K562 (cell line): ENCODE measurements around the gene UBE2M. TPM values are rescaled to one million over a fixed set of nuclear protein-coding genes. Genes with fewer than 3 reads are reported as not detected.

Experiments used
- ARID1B ChIP-seq: fragments of 450-650 bp; IDR thresholded peaks from 2 replicates; pipeline ENCODE4 v1.6.1; 2016; ENCODE audit warnings: antibody characterized with exemption, mild to moderate bottlenecking, inconsistent platforms
- CBFB ChIP-seq: sonication (generic); formaldehyde crosslinking; IDR thresholded peaks from 2 replicates; pipeline ENCODE4 v1.4.0; 2020; ENCODE audit warnings: mild to moderate bottlenecking, missing genetic modification reagents
- CBX1 ChIP-seq: sonication (generic); IDR thresholded peaks from 2 replicates; pipeline ENCODE4 v1.6.1; 2016; ENCODE audit warnings: antibody characterized with exemption, low read depth, mild to moderate bottlenecking
- L3MBTL2 ChIP-seq: fragments of 450-650 bp; IDR thresholded peaks from 2 replicates; pipeline ENCODE4 v1.6.1; 2016; ENCODE audit warnings: mild to moderate bottlenecking, moderate library complexity
- MGA ChIP-seq: fragments of 450-650 bp; IDR thresholded peaks from 2 replicates; pipeline ENCODE4 v1.6.1; 2016; ENCODE audit warnings: mild to moderate bottlenecking, moderate library complexity
- NR3C1 ChIP-seq: sonication (generic); formaldehyde crosslinking; IDR thresholded peaks from 2 replicates; pipeline ENCODE4 v1.8.1; 2022; ENCODE audit warnings: missing genetic modification reagents
- POLR3A ChIP-seq: IDR thresholded peaks from 2 replicates; pipeline ENCODE4 v1.6.1; 2011; ENCODE audit warnings: borderline replicate concordance, mild to moderate bottlenecking, moderate library complexity; ENCODE audit not compliant: insufficient read length, insufficient read depth; ENCODE audit errors: extremely low read depth
- SUPT5H ChIP-seq: fragments of 450-650 bp; IDR thresholded peaks from 2 replicates; pipeline ENCODE4 v1.6.1; 2016
- TAL1 ChIP-seq: fragments of 450-650 bp; IDR thresholded peaks from 2 replicates; pipeline ENCODE4 v1.6.1; 2016; ENCODE audit warnings: mild to moderate bottlenecking
- TBP ChIP-seq: optimal IDR thresholded peaks from 2 replicates; pipeline ENCODE3; 2011; ENCODE audit warnings: low read depth, low read length, improper control_type of control experiment
- TFAM ChIP-seq: fragments of 250-450 bp; sonication (Bioruptor Pico); conservative IDR thresholded peaks from 2 replicates; pipeline ENCODE4 v1.5.0; 2021; ENCODE audit warnings: mild to moderate bottlenecking, moderate library complexity
- USF2 ChIP-seq: sonication (generic); formaldehyde crosslinking; IDR thresholded peaks from 2 replicates; pipeline ENCODE4 v1.5.0; 2020; ENCODE audit warnings: missing genetic modification reagents
- ZBTB11 ChIP-seq, 3 experiments: fragments of 200-800 bp in 1 of 3; fragments of 250-450 bp in 1 of 3; fragments of 450-650 bp in 1 of 3; sonication (Bioruptor Pico) in 1 of 3; sonication (Bioruptor generic) in 1 of 3; formaldehyde crosslinking in 1 of 3; IDR thresholded peaks; 2 replicates each; pipeline versions ENCODE4 v1.6.1 to v1.8.0; 2016 to 2022; ENCODE audit warnings: mild to moderate bottlenecking in 2 of 3, missing genetic modification characterization in 2 of 3, missing compliant biosample characterization in 1 of 3, moderate library complexity in 1 of 3
- ZNF561 ChIP-seq: fragments of 450-650 bp; formaldehyde crosslinking; conservative IDR thresholded peaks from 2 replicates; pipeline ENCODE4 v1.4.0; 2020; ENCODE audit warnings: mild to moderate bottlenecking, moderate library complexity
- polyA plus RNA-seq, 8 experiments: library from polyadenylated mRNA; depleted of rRNA in 4 of 8; stranded (reverse) in 5 of 8; unstranded in 3 of 8; fragments of >200 nt; fragmentation: Nextera tagmentation in 2 of 8; fragmentation: Illumina TruSeq in 1 of 8; extraction: Ambion mirVana in 2 of 8; extraction: Trizol in 1 of 8; gene quantifications; 2 replicates each; pipeline versions ENCODE4 v1.2.1 to v1.2.3, GENCODE V29; 2011 to 2014; ENCODE audit warnings: inconsistent platforms in 1 of 8, missing spikeins in 1 of 8
- total RNA-seq, 7 experiments: library from RNA; depleted of rRNA in 6 of 7; stranded (reverse); fragments of >200 nt in 6 of 7; fragmentation: Illumina TruSeq in 2 of 7; extraction: Trizol in 2 of 7; gene quantifications; 2 replicates each; pipeline versions ENCODE4 v1.2.1 to v1.2.3, GENCODE V29; 2011 to 2021; ENCODE audit warnings: low replicate concordance in 1 of 7

The UBE2M gene
- total and polyA plus RNA-seq, 9 of the 15 experiments (the other 6 are each of a cell fraction or from before 2014, with no cell fraction given) = 0.92 to 163 (median 85.7) TPM

GRCh38 chr19:58509731-58510083 is 48.7 kb downstream of the UBE2M start (continued):
- TF ChIP-seq TBP (no peak), CBX1 (no peak), CBFB (peak; percentile 95), ARID1B (peak; percentile 66; the same call in 1 of the 2 replicates), NR3C1 (CRISPR knock-in tag) (no peak), ZBTB11 (CRISPR knock-in tag; IDR thresholded peaks at IDR 0.05) (0 out of 6 replicates have a peak, but pooled peaks of 1 of the 3 experiments have one; percentile 48), L3MBTL2 (peak; percentile 71), POLR3A (no peak), TAL1 (peak; percentile 46), SUPT5H (no peak), TFAM (CRISPR knock-in tag) (no peak), USF2 (CRISPR knock-in tag) (peak; percentile 94), ZNF561 (no peak), MGA (peak; percentile 63)
